NB4 (cell line): ENCODE results near the gene SH3YL1.

Experiments used
- DNase-seq: peaks from one replicate; pipeline ENCODE4 v3.0.0; 2010; ENCODE audit warnings: low read depth
- H3K4me3 ChIP-seq: one replicate; pipeline ENCODE4 v1.5.1; 2011; ENCODE audit warnings: mild to moderate bottlenecking, low read depth, low read length, moderate library complexity
- CTCF ChIP-seq: IDR thresholded peaks from one replicate; pipeline ENCODE4 v1.5.1; 2012; ENCODE audit warnings: low read depth, low read length
- MAX ChIP-seq: IDR thresholded peaks from 2 replicates; pipeline ENCODE4 v1.6.1; 2011; ENCODE audit warnings: low read depth, low read length
- MYC ChIP-seq: IDR thresholded peaks from 2 replicates; pipeline ENCODE4 v1.6.1; 2011; ENCODE audit warnings: low read depth, low read length
- POLR2A ChIP-seq: IDR thresholded peaks from 2 replicates; pipeline ENCODE4 v1.6.1; 2011; ENCODE audit warnings: mild to moderate bottlenecking; ENCODE audit not compliant: insufficient read length; ENCODE audit errors: extremely low read depth

The SH3YL1 gene

GRCh38 chr2:244547-244946, 19.3 kb downstream of the SH3YL1 start:
- TF ChIP-seq MYC (no peak), POLR2A (no peak), CTCF (no peak)
- H3K4me3 ChIP-seq = no peak overlapping the region
- no peak for DNase-seq

GRCh38 chr2:238869-239268, 25.0 kb downstream of the SH3YL1 start:
- no peak for TF ChIP-seq MAX
- no peak for TF ChIP-seq CTCF
- TF ChIP-seq MYC = no peak
- TF ChIP-seq POLR2A = no peak
- no peak overlapping the region for H3K4me3 ChIP-seq
- DNase-seq = no peak

GRCh38 chr2:238431-238830, 25.4 kb downstream of the SH3YL1 start:
- no peak overlapping the region for H3K4me3 ChIP-seq
- TF ChIP-seq MYC (no peak), POLR2A (no peak), MAX (no peak), CTCF (no peak)
- no peak for DNase-seq

GRCh38 chr2:237878-238277, 26.0 kb downstream of the SH3YL1 start:
- no peak for DNase-seq
- H3K4me3 ChIP-seq = no peak overlapping the region
- TF ChIP-seq MAX (no peak), MYC (no peak), CTCF (no peak), POLR2A (no peak)

GRCh38 chr2:236993-237539, 26.8 kb downstream of the SH3YL1 start:
- TF ChIP-seq MYC = no peak
- DNase-seq = no peak
- no peak overlapping the region for H3K4me3 ChIP-seq

- H3K4me3 ChIP-seq = no peak overlapping the region
- DNase-seq = no peak
- no peak for TF ChIP-seq MYC
- no peak for TF ChIP-seq POLR2A
These were observed 29.4 kb downstream of the SH3YL1 start for GRCh38 chr2:234421-234820.

GRCh38 chr2:233030-233429, 30.8 kb downstream of the SH3YL1 start:
- DNase-seq = no peak
- no peak overlapping the region for H3K4me3 ChIP-seq
- TF ChIP-seq MAX (no peak), CTCF (no peak), MYC (no peak), POLR2A (no peak)
